ENCODE data around the gene GPC6. TPM values are rescaled to one million over a fixed set of nuclear protein-coding genes. Genes with fewer than 3 reads are reported as not detected.

Gene GPC6
- total and polyA plus RNA-seq, 10 donors, result 0.22 to 9.3 (median 4.5) TPM

- Histone ChIP-seq H3K9me3 (peaks cover 0 to 31% (median 12%) of the 10 kb centered on the region in 8 donors), H3K27ac (no peak overlapping the region), H3K36me3 (no peaks in the 10 kb centered on the region), H3K27me3 (replicated peaks in 1 of 7) (no peaks in the 10 kb centered on the region), H3K4me1 (peaks cover 0 to 7% (median 0%) of the 10 kb centered on the region in 6 donors), H3K4me3 (no peak overlapping the region)
- DNase-seq, result no peak
- intact Hi-C loops (cut with DNase I; ENCODE audit: low total_unique reads), result no loop called here
- TF ChIP-seq CTCF (IDR thresholded peaks at IDR 0.05 in 8 of 11, conservative IDR thresholded peaks at IDR 0.05 in 3 of 11) (no peak), POLR2A (IDR thresholded peaks at IDR 0.05) (no peak), POLR2AphosphoS5 (IDR thresholded peaks at IDR 0.05) (no peak)
- 0 to 12% (median 7%) methylated on average over 1 of the region's 1 CpG for WGBS, 5 donors
Observed at GRCh38 chr13:94419304-94419924, 1192.8 kb downstream of the GPC6 start.

- Histone ChIP-seq H3K36me3 (no peaks in the 10 kb centered on the region), H3K9me3 (peaks cover 0 to 31% (median 12%) of the 10 kb centered on the region in 8 donors), H3K27me3 (replicated peaks in 1 of 7) (no peaks in the 10 kb centered on the region), H3K27ac (no peak overlapping the region), H3K4me1 (peaks cover 0 to 7% (median 0%) of the 10 kb centered on the region in 6 donors), H3K4me3 (no peak overlapping the region)
- no peak for TF ChIP-seq POLR2AphosphoS5 (IDR thresholded peaks at IDR 0.05)
- no peak for TF ChIP-seq CTCF (IDR thresholded peaks at IDR 0.05 in 8 of 11, conservative IDR thresholded peaks at IDR 0.05 in 3 of 11)
- TF ChIP-seq POLR2A (IDR thresholded peaks at IDR 0.05), result no peak
- WGBS, 5 donors, result 0 to 31% (median 10%) methylated on average over 1 of the region's 1 CpG
- no peak for DNase-seq
- intact Hi-C loops (cut with DNase I; ENCODE audit: low total_unique reads), result no loop called here
Observed at GRCh38 chr13:94419925-94420305, 1193.3 kb downstream of the GPC6 start.

GRCh38 chr13:94427313-94427953, 1200.8 kb downstream of the GPC6 start:
- intact Hi-C loops (cut with DNase I; ENCODE audit: low total_unique reads), result no loop called here
- 67 to 87% (median 73%) methylated on average over 5 of the region's 5 CpGs for WGBS, 5 donors
- TF ChIP-seq POLR2AphosphoS5 (IDR thresholded peaks at IDR 0.05) (no peak), POLR2A (IDR thresholded peaks at IDR 0.05) (no peak), CTCF (IDR thresholded peaks at IDR 0.05 in 8 of 11, conservative IDR thresholded peaks at IDR 0.05 in 3 of 11) (no peak)

GRCh38 chr13:94431574-94431973, 1205.0 kb downstream of the GPC6 start:
- whole genome bisulfite sequencing, 5 donors, result 76 to 94% (median 83%) methylated on average over 2 of the region's 2 CpGs
- H3K4me1 ChIP-seq, result no peaks in the 10 kb centered on the region
- intact Hi-C loops (cut with DNase I; ENCODE audit: low total_unique reads), result loop anchor here (5.0 kb wide), 1 partner anchor 186 kb away; no protein-coding TSS in a partner anchor

More at GRCh38 chr13:94427313-94427953, 1200.8 kb downstream of the GPC6 start:
- Histone ChIP-seq H3K27ac (no peak overlapping the region), H3K4me3 (no peak overlapping the region), H3K36me3 (no peaks in the 10 kb centered on the region), H3K4me1 (no peaks in the 10 kb centered on the region), H3K27me3 (replicated peaks in 1 of 7) (no peaks in the 10 kb centered on the region), H3K9me3 (no peaks in the 10 kb centered on the region)
- no peak for DNase-seq

More at GRCh38 chr13:94431574-94431973, 1205.0 kb downstream of the GPC6 start:
- DNase-seq, result no peak
- no peak for TF ChIP-seq POLR2AphosphoS5 (IDR thresholded peaks at IDR 0.05)
- TF ChIP-seq CTCF (IDR thresholded peaks at IDR 0.05 in 8 of 11, conservative IDR thresholded peaks at IDR 0.05 in 3 of 11), result no peak
- no peak for TF ChIP-seq POLR2A (IDR thresholded peaks at IDR 0.05)
- H3K4me3 ChIP-seq, result no peak overlapping the region
- no peak overlapping the region for H3K27ac ChIP-seq
- no peaks in the 10 kb centered on the region for H3K27me3 ChIP-seq (replicated peaks in 1 of 7)
- H3K36me3 ChIP-seq, result no peaks in the 10 kb centered on the region
- H3K9me3 ChIP-seq, result no peaks in the 10 kb centered on the region
